ENCODE measurements around the gene GPX4.

Gene GPX4

GRCh38 chr19:1136621-1137317 lies 33.0 kb downstream of the GPX4 start:
- Mint-ChIP-seq H3K27ac (peak overlapping the region; percentile 70), H3K9me3 (no peaks in the 10 kb centered on the region), H3K4me3 (no peak overlapping the region), H3K36me3 (peaks cover 3% of the 10 kb centered on the region), H3K27me3 (no peaks in the 10 kb centered on the region), H3K4me1 (peaks cover 22% of the 10 kb centered on the region)

DNA sequence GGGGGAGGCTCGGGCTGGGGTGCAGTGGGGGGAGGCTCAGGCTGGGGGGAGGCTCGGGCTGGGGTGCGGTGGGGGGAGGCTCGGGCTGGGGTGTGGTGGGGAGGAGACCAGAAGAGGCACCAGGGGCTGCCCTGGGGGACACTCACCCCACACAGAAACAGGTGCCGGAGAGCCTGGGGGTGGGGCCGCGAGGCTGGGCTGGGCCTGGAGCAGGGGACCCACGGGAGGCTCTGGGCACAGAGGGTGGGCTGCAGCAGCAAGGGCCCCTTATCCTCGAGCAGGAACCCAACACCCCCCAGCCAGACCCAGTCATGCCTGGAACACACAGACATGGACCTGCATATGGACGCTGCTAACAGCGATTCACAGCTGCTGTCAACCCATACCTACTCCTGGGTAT lies 34.3 kb downstream of the GPX4 start:
- H3K4me3 Mint-ChIP-seq: no peak overlapping the region
- H3K36me3 Mint-ChIP-seq: peaks cover 3% of the 10 kb centered on the region
- H3K4me1 Mint-ChIP-seq: peaks cover 22% of the 10 kb centered on the region
- no peaks in the 10 kb centered on the region for H3K9me3 Mint-ChIP-seq
- H3K27me3 Mint-ChIP-seq: no peaks in the 10 kb centered on the region
- H3K27ac Mint-ChIP-seq: peak overlapping the region; percentile 35

GRCh38 chr19:1139126-1139525 lies 35.3 kb downstream of the GPX4 start:
- peaks cover 16% of the 10 kb centered on the region for H3K4me1 Mint-ChIP-seq
- no peaks in the 10 kb centered on the region for H3K9me3 Mint-ChIP-seq
- no peaks in the 10 kb centered on the region for H3K27me3 Mint-ChIP-seq
- H3K36me3 Mint-ChIP-seq: peaks cover 3% of the 10 kb centered on the region
- H3K4me3 Mint-ChIP-seq: no peak overlapping the region
- H3K27ac Mint-ChIP-seq: no peak overlapping the region

GRCh38 chr19:1140272-1141027 lies 36.7 kb downstream of the GPX4 start:
- Mint-ChIP-seq H3K4me3 (no peak overlapping the region), H3K27me3 (no peaks in the 10 kb centered on the region), H3K9me3 (no peaks in the 10 kb centered on the region), H3K4me1 (peaks cover 13% of the 10 kb centered on the region), H3K36me3 (peaks cover 9% of the 10 kb centered on the region), H3K27ac (no peak overlapping the region)

DNA sequence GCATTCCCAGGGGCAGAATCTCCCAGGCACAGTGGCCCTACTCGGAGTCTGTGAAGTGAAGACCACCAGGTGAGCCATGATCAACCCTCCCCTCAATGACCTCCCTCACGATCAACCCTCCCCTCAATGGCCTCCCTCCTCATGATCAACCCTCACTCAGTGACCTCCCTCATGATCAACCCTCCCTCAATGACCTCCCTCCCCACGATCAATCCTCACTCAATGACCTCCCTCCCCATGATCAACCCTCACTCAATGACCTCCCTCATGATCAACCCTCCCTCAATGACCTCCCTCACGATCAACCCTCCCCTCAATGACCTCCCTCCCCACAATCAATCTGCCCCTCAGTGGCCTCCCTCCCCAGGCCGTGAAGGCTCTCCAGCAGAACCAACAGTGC lies 38.1 kb downstream of the GPX4 start:
- Mint-ChIP-seq H3K27me3 (no peaks in the 10 kb centered on the region), H3K27ac (no peak overlapping the region), H3K9me3 (no peaks in the 10 kb centered on the region), H3K4me3 (no peak overlapping the region), H3K4me1 (peaks cover 5% of the 10 kb centered on the region), H3K36me3 (peaks cover 9% of the 10 kb centered on the region)

- peaks cover 5% of the 10 kb centered on the region for H3K4me1 Mint-ChIP-seq
- peaks cover 9% of the 10 kb centered on the region for H3K36me3 Mint-ChIP-seq
- H3K4me3 Mint-ChIP-seq: no peak overlapping the region
- H3K27me3 Mint-ChIP-seq: no peaks in the 10 kb centered on the region
- H3K9me3 Mint-ChIP-seq: no peaks in the 10 kb centered on the region
- H3K27ac Mint-ChIP-seq: no peak overlapping the region
Measured at GRCh38 chr19:1143828-1144399, 40.1 kb downstream of the GPX4 start.

GRCh38 chr19:1144741-1145140 lies 40.9 kb downstream of the GPX4 start:
- Mint-ChIP-seq H3K9me3 (no peaks in the 10 kb centered on the region), H3K27ac (peak overlapping the region; percentile 63), H3K27me3 (no peaks in the 10 kb centered on the region), H3K36me3 (peaks cover 8% of the 10 kb centered on the region), H3K4me1 (peaks cover 5% of the 10 kb centered on the region), H3K4me3 (no peak overlapping the region)

- Mint-ChIP-seq H3K9me3 (no peaks in the 10 kb centered on the region), H3K27me3 (no peaks in the 10 kb centered on the region), H3K4me1 (peaks cover 5% of the 10 kb centered on the region), H3K27ac (no peak overlapping the region), H3K4me3 (no peak overlapping the region), H3K36me3 (peaks cover 6% of the 10 kb centered on the region)
Measured at GRCh38 chr19:1145635-1146411, 42.0 kb downstream of the GPX4 start.

GRCh38 chr19:1146412-1146699 lies 42.6 kb downstream of the GPX4 start:
- H3K27ac Mint-ChIP-seq: no peak overlapping the region
- H3K9me3 Mint-ChIP-seq: no peaks in the 10 kb centered on the region

DNA sequence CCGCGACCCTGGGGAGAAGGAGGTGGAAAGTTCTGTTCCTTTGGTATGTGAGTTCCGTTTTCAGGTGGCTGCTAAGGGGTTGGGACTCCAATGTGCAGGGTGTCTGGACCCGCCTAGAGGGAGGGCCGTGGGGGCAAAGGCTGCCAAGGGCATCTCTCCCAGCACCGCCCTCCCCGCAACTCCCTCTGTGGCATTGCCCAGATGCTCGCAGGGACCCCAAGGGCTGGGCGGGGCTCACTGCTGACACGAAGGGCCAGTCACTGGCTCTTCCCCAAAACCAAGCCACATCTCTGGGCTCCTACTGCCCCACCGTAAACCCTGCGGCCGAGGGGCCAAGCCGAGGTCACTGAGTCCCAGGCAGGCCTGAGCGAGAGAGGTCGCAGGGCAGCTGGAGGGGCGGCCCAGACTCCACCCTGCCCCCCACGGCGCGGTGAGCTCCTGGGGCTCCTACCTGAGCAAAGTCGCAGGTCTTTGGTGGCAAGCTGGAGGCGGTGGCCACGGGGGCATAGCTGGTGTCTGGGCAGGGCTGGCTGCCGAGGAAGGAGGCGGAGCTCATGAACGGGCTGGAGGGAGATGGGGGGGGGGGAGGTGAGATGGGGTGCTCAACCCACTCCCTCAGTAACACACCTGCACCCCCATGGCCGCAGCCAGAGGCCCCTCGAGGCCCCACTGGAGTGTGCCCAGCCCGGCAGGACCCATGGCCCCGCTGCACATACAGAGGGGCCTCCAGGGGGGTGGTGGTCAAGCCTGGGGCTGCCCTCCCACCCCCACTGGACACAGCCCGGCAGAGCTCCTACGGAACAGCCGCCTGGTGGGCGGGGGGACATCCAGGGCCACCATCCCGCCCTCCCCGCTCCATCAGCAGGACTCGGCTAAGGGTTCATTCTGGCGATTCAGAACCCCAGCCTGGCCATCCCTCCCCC lies 43.3 kb downstream of the GPX4 start:
- Mint-ChIP-seq H3K36me3 (peaks cover 6% of the 10 kb centered on the region), H3K4me3 (no peak overlapping the region), H3K27me3 (no peaks in the 10 kb centered on the region), H3K27ac (no peak overlapping the region), H3K9me3 (no peaks in the 10 kb centered on the region), H3K4me1 (peaks cover 5% of the 10 kb centered on the region)

More at GRCh38 chr19:1146412-1146699, 42.6 kb downstream of the GPX4 start:
- Mint-ChIP-seq H3K36me3 (peaks cover 6% of the 10 kb centered on the region), H3K27me3 (no peaks in the 10 kb centered on the region), H3K4me1 (peaks cover 5% of the 10 kb centered on the region), H3K4me3 (no peak overlapping the region)

- H3K4me1 Mint-ChIP-seq: peaks cover 5% of the 10 kb centered on the region
- H3K27me3 Mint-ChIP-seq: no peaks in the 10 kb centered on the region
- H3K9me3 Mint-ChIP-seq: no peaks in the 10 kb centered on the region
- no peak overlapping the region for H3K4me3 Mint-ChIP-seq
- peaks cover 8% of the 10 kb centered on the region for H3K36me3 Mint-ChIP-seq
- H3K27ac Mint-ChIP-seq: no peak overlapping the region
Measured at GRCh38 chr19:1147934-1148549, 44.2 kb downstream of the GPX4 start.

GRCh38 chr19:1149259-1150045 lies 45.7 kb downstream of the GPX4 start:
- Mint-ChIP-seq H3K9me3 (no peaks in the 10 kb centered on the region), H3K36me3 (peaks cover 6% of the 10 kb centered on the region), H3K27ac (no peak overlapping the region), H3K4me1 (peaks cover 5% of the 10 kb centered on the region), H3K4me3 (no peak overlapping the region), H3K27me3 (no peaks in the 10 kb centered on the region)

DNA sequence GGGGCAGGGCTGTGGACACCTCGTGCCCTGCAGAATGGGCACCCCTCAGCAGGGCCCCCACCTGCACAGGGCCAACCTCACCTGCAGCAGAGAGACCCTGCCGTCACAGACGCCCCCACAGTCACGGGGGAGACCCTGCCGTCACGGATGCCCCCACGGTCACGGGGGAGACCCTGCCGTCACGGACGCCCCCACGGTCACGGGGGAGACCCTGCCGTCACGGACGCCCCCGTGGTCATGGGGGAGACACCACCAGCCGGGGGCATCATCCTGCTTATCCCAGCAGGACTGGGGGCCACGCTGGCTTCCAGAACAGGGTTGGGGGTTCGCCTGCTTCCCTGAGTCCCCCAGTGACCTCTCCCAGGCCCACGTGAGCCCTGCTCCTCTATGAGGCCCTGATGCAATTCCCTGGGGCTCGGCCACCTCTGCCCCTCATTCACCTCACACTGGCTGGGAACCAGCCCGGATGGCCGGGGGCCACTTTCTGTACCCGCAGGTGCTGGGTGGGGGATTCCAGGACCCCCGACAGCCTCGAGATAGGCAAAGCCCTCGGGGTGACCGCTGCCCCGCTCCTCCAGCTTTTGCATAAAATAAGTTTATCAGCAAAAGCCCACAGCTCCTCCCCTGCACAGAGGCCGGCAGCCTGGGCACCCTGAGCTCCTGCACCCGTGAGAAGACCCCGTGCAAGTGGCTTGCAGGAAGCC lies 46.7 kb downstream of the GPX4 start:
- H3K4me3 Mint-ChIP-seq: no peak overlapping the region
- H3K27ac Mint-ChIP-seq: no peak overlapping the region
- H3K27me3 Mint-ChIP-seq: no peaks in the 10 kb centered on the region
- H3K4me1 Mint-ChIP-seq: no peaks in the 10 kb centered on the region
- H3K9me3 Mint-ChIP-seq: no peaks in the 10 kb centered on the region
- peaks cover 2% of the 10 kb centered on the region for H3K36me3 Mint-ChIP-seq

Measured in activated naive CD4-positive, alpha-beta T cell treated with anti-CD3 and anti-CD28 coated beads, Interleukin-2, amount 50 U/mL, for 24 hours (primary cell).